Right atrium auricular region (tissue), 2 donors: ENCODE data around the gene EPYC. TPM values are rescaled to one million over a fixed set of nuclear protein-coding genes. Genes with fewer than 3 reads are reported as not detected.

Experiments used
- DNase-seq: peaks from one replicate; pipeline ENCODE4 v3.0.0-alpha.2; 2019; ENCODE audit warnings: low spot score
- H3K27ac ChIP-seq, 2 donors: fragments of 200-600 bp; sonication (generic); 1 replicate in 1 of 2; 2 replicates in 1 of 2; pipeline ENCODE4 v1.5.1; 2016 to 2019
- H3K27me3 ChIP-seq, 2 donors: fragments of 200-600 bp; sonication (generic); one replicate each; pipeline versions ENCODE4 v1.5.1 to v1.6.0; 2017 to 2019
- H3K36me3 ChIP-seq: fragments of 200-600 bp; sonication (generic); one replicate; pipeline ENCODE4 v1.5.1; 2016
- H3K4me1 ChIP-seq, 2 donors: fragments of 200-600 bp; sonication (generic); one replicate each; pipeline versions ENCODE4 v1.5.1 to v1.6.0; 2017 to 2019
- H3K4me3 ChIP-seq, 2 donors: fragments of 200-600 bp; sonication (generic); 1 replicate in 1 of 2; 2 replicates in 1 of 2; pipeline ENCODE4 v1.5.1; 2017 to 2019; ENCODE audit warnings: mild to moderate bottlenecking in 1 of 2, moderate library complexity in 1 of 2
- H3K9me3 ChIP-seq, 2 donors: fragments of 200-600 bp; sonication (generic); one replicate each; pipeline ENCODE4 v1.5.1; 2019
- total RNA-seq, 2 donors: library from RNA; depleted of rRNA; stranded (reverse); fragments of >200 nt; gene quantifications; one replicate each; pipeline ENCODE4 v1.1.0, GENCODE V29; 2016
- TF ChIP-seq, protein P1 (sequence below), 2 donors: fragments of 200-600 bp; sonication (generic); IDR thresholded peaks; one replicate each; pipeline ENCODE4 v1.5.1; 2019; ENCODE audit warnings: antibody characterized with exemption in 2 of 2

EPYC gene, protein sequence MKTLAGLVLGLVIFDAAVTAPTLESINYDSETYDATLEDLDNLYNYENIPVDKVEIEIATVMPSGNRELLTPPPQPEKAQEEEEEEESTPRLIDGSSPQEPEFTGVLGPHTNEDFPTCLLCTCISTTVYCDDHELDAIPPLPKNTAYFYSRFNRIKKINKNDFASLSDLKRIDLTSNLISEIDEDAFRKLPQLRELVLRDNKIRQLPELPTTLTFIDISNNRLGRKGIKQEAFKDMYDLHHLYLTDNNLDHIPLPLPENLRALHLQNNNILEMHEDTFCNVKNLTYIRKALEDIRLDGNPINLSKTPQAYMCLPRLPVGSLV
- not detected for total RNA-seq

DNA sequence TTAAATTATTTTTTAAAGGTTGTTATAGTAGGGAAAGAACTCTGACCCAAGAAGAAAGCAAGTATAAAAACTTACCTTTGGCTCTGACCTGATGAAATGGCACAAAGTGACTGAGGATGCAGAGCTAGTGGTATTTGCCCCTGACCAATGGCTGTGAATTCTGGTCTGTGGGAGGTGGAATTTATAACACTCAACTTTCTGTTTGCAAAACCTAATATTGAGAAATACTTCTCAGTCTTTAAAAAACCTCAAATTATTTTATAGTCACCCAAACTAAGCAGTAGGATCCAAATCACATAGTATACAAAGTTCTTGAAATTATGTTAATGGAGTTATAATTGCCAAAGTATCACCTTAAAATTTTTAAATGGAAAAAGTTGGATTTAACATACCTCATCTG, at the start of gene EPYC:
EPYC (minus strand) TSS at position 101 of the 400 bp plus-strand sequence. CDS start 2,407 bp downstream, outside the sequence.
- no peak for DNase-seq
- H3K27ac ChIP-seq = no peak within 1 kb of the TSS
- H3K27me3 ChIP-seq = no peaks in the 10 kb centered on the region
- no peak within 1 kb of the TSS for H3K4me3 ChIP-seq
- TF ChIP-seq, protein P1, sequence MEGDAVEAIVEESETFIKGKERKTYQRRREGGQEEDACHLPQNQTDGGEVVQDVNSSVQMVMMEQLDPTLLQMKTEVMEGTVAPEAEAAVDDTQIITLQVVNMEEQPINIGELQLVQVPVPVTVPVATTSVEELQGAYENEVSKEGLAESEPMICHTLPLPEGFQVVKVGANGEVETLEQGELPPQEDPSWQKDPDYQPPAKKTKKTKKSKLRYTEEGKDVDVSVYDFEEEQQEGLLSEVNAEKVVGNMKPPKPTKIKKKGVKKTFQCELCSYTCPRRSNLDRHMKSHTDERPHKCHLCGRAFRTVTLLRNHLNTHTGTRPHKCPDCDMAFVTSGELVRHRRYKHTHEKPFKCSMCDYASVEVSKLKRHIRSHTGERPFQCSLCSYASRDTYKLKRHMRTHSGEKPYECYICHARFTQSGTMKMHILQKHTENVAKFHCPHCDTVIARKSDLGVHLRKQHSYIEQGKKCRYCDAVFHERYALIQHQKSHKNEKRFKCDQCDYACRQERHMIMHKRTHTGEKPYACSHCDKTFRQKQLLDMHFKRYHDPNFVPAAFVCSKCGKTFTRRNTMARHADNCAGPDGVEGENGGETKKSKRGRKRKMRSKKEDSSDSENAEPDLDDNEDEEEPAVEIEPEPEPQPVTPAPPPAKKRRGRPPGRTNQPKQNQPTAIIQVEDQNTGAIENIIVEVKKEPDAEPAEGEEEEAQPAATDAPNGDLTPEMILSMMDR (IDR thresholded peaks at IDR 0.05) = no peak
- no peaks in the 10 kb centered on the region for H3K36me3 ChIP-seq
- H3K4me1 ChIP-seq = no peaks in the 10 kb centered on the region
- no peaks in the 10 kb centered on the region for H3K9me3 ChIP-seq

- no peak for DNase-seq
- H3K27me3 ChIP-seq = no peaks in the 10 kb centered on the region
- no peaks in the 10 kb centered on the region for H3K36me3 ChIP-seq
- TF ChIP-seq, protein P1 (IDR thresholded peaks at IDR 0.05) = no peak
- H3K27ac ChIP-seq = no peak overlapping the region
- H3K4me1 ChIP-seq = peaks cover 0 to 3% of the 10 kb centered on the region in 2 donors
- H3K9me3 ChIP-seq = no peaks in the 10 kb centered on the region
- no peak overlapping the region for H3K4me3 ChIP-seq
These were observed 49.4 kb upstream of the EPYC start for GRCh38 chr12:91053951-91054715.

- no peak for DNase-seq
- Histone ChIP-seq H3K4me3 (no peak overlapping the region), H3K36me3 (no peaks in the 10 kb centered on the region), H3K27ac (no peak overlapping the region), H3K4me1 (peaks cover 0 to 3% of the 10 kb centered on the region in 2 donors), H3K9me3 (no peaks in the 10 kb centered on the region), H3K27me3 (no peaks in the 10 kb centered on the region)
- TF ChIP-seq, protein P1 (IDR thresholded peaks at IDR 0.05) = no peak
These were observed 47.3 kb upstream of the EPYC start for GRCh38 chr12:91052026-91052425.

DNA sequence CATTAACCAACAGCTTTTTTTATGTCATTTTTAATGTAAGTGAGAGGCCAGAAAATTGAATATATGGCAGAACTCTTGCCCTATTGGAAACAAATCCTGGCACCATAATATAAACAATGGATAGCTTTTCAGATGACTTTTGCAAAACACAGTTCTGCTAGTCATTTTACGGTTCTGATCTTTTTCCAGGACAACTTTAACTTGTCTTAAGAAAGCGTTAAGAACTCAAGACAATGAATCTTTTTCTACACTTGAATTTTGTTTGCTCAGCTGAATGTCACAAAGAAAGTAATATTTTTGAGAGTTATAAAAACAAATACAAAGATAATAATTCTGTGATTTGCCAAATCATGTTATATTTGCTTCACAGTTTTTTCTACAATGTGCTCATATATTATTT, 39.8 kb upstream of the EPYC start:
- H3K4me1 ChIP-seq = no peaks in the 10 kb centered on the region
- TF ChIP-seq, protein P1 (IDR thresholded peaks at IDR 0.05) = no peak

GRCh38 chr12:91043408-91043807, 38.6 kb upstream of the EPYC start:
- TF ChIP-seq, protein P1 (IDR thresholded peaks at IDR 0.05) = no peak
- no peak for DNase-seq
- no peak overlapping the region for H3K4me3 ChIP-seq
- no peaks in the 10 kb centered on the region for H3K36me3 ChIP-seq
- no peaks in the 10 kb centered on the region for H3K4me1 ChIP-seq
- H3K27me3 ChIP-seq = no peaks in the 10 kb centered on the region
- H3K9me3 ChIP-seq = no peaks in the 10 kb centered on the region
- H3K27ac ChIP-seq = no peak overlapping the region

More for the DNA sequence above, 39.8 kb upstream of the EPYC start:
- no peak for DNase-seq
- H3K27me3 ChIP-seq = no peaks in the 10 kb centered on the region
- no peak overlapping the region for H3K4me3 ChIP-seq
- H3K9me3 ChIP-seq = no peaks in the 10 kb centered on the region
- H3K36me3 ChIP-seq = no peaks in the 10 kb centered on the region
- no peak overlapping the region for H3K27ac ChIP-seq
